Endothelial cell of umbilical vein (primary cell): Measurements from ENCODE around the gene MCF2L. TPM values are rescaled to one million over a fixed set of nuclear protein-coding genes. Genes with fewer than 3 reads are reported as not detected.

Experiments
- BruUV-seq: library from RNA; stranded (reverse); fragments of 400-500 nt; replicated peaks from 2 replicates; lab custom pipeline; 2021; lab: Mats Ljungman, UMichigan
- CTCF ChIA-PET: fragments of 300-600, 350-600 bp; sonication (Branson Sonifier 250); formaldehyde crosslinking; loops from one replicate; lab custom pipeline; 2021; ENCODE audit warnings: antibody characterized with exemption, inconsistent platforms; lab: Charles Lee
- POLR2A ChIA-PET: fragments of 300-600, 350-600 bp; sonication (Branson Sonifier 250); formaldehyde crosslinking; loops from one replicate; lab custom pipeline; 2021; ENCODE audit warnings: antibody characterized with exemption, inconsistent platforms; lab: Charles Lee
- DNase-seq: peaks from one replicate; pipeline ENCODE4 v3.0.0-alpha.2; 2011; ENCODE audit warnings: low read depth, low spot score
- FAIRE-seq: peaks from 2 replicates; lab custom pipeline; 2011; peaks lifted over from hg19 to GRCh38; lab: Jason Lieb, UNC
- H2AFZ ChIP-seq: 2 replicates; pipeline ENCODE4 v1.6.0; 2012; ENCODE audit warnings: low read depth, low read length, control low read depth, inconsistent platforms
- H3K27ac ChIP-seq: 2 replicates; pipeline ENCODE4 v1.5.1; 2011; ENCODE audit warnings: low read depth, mild to moderate bottlenecking, control low read depth, low read length, moderate library complexity; ENCODE audit not compliant: insufficient read depth
- H3K27me3 ChIP-seq, 2 experiments: 2 replicates each; pipeline versions ENCODE4 v1.6.0 to v1.6.1; 2011; ENCODE audit warnings: low read length in 2 of 2, mixed read lengths in 1 of 2; ENCODE audit not compliant: control insufficient read depth in 2 of 2, insufficient read depth in 2 of 2
- H3K36me3 ChIP-seq, 2 experiments: 2 replicates in 1 of 2; 3 replicates in 1 of 2; pipeline ENCODE4 v1.5.1; 2011; ENCODE audit warnings: low read length in 2 of 2, mild to moderate bottlenecking in 1 of 2, moderate library complexity in 1 of 2; ENCODE audit not compliant: control insufficient read depth in 2 of 2, insufficient read depth in 2 of 2; ENCODE audit errors: extremely low read depth in 1 of 2
- H3K4me1 ChIP-seq: 3 replicates; pipeline ENCODE4 v1.5.1; 2011; ENCODE audit warnings: mild to moderate bottlenecking, low read length; ENCODE audit not compliant: control insufficient read depth, insufficient read depth; ENCODE audit errors: extremely low read depth
- H3K4me2 ChIP-seq: 2 replicates; pipeline ENCODE4 v1.6.1; 2011; ENCODE audit warnings: low read length, control low read depth, mixed read lengths; ENCODE audit not compliant: insufficient read depth
- H3K4me3 ChIP-seq, 3 experiments: fragments of 200-600 bp in 1 of 3; sonication (generic), shearing (Covaris generic) in 1 of 3; replicated peaks in 1 of 3; 2 replicates each; pipeline ENCODE4 v1.5.1; 2011 to 2016; ENCODE audit warnings: control low read depth in 3 of 3, low read length in 3 of 3, mild to moderate bottlenecking in 2 of 3, inconsistent platforms in 1 of 3, low read depth in 1 of 3, moderate library complexity in 1 of 3; ENCODE audit not compliant: insufficient read depth in 1 of 3
- H3K79me2 ChIP-seq: 2 replicates; pipeline ENCODE4 v1.6.0; 2012; ENCODE audit warnings: low read length, inconsistent platforms; ENCODE audit not compliant: control insufficient read depth, insufficient read depth
- H3K9ac ChIP-seq: replicated peaks from 2 replicates; pipeline ENCODE3; 2011; ENCODE audit warnings: low read length, control low read depth; ENCODE audit not compliant: insufficient read depth; ENCODE audit errors: extremely low read depth
- H3K9me1 ChIP-seq: replicated peaks from 3 replicates; pipeline ENCODE4 v1.6.0; 2011; ENCODE audit warnings: mild to moderate bottlenecking, low read length; ENCODE audit not compliant: control insufficient read depth, insufficient read depth; ENCODE audit errors: extremely low read depth
- H3K9me3 ChIP-seq: replicated peaks from 2 replicates; pipeline ENCODE4 v1.5.1; 2012; ENCODE audit warnings: low read length, inconsistent platforms; ENCODE audit not compliant: control insufficient read depth, insufficient read depth
- H4K20me1 ChIP-seq: replicated peaks from 2 replicates; pipeline ENCODE3; 2011; ENCODE audit warnings: mild to moderate bottlenecking, low read length; ENCODE audit not compliant: control insufficient read depth, insufficient read depth; ENCODE audit errors: extremely low read depth
- EZH2 ChIP-seq: IDR thresholded peaks from 2 replicates; pipeline ENCODE4 v1.6.1; 2012; ENCODE audit warnings: borderline replicate concordance, low read depth, mild to moderate bottlenecking, moderate library complexity, low read length, inconsistent platforms; ENCODE audit not compliant: severe bottlenecking
- FOS ChIP-seq: IDR thresholded peaks from 2 replicates; pipeline ENCODE4 v1.6.1; 2011; ENCODE audit warnings: mild to moderate bottlenecking, low read length, moderate library complexity, borderline replicate concordance; ENCODE audit not compliant: insufficient read depth
- GATA2 ChIP-seq: IDR thresholded peaks from 2 replicates; pipeline ENCODE4 v1.7.0; 2011; ENCODE audit warnings: low read depth, mild to moderate bottlenecking, moderate library complexity, mixed read lengths, low read length; ENCODE audit not compliant: insufficient read length, insufficient read depth
- JUN ChIP-seq: IDR thresholded peaks from 2 replicates; pipeline ENCODE4 v1.6.1; 2011; ENCODE audit warnings: borderline replicate concordance, low read depth; ENCODE audit not compliant: insufficient read length, insufficient read depth
- MAX ChIP-seq: IDR thresholded peaks from 2 replicates; pipeline ENCODE4 v1.6.1; 2011; ENCODE audit not compliant: insufficient read depth, insufficient read length
- MYC ChIP-seq: IDR thresholded peaks from one replicate; pipeline ENCODE4 v1.6.1; 2011; ENCODE audit warnings: mild to moderate bottlenecking, low read depth, low read length
- POLR2A ChIP-seq: IDR thresholded peaks from 2 replicates; pipeline ENCODE4 v1.6.1; 2012; ENCODE audit warnings: low read depth, mild to moderate bottlenecking, control low read depth, low read length
- POLR2AphosphoS5 ChIP-seq: IDR thresholded peaks from 2 replicates; pipeline ENCODE4 v1.6.1; 2012; ENCODE audit warnings: low read depth, mild to moderate bottlenecking, control low read depth, low read length, moderate library complexity; ENCODE audit not compliant: insufficient read depth
- dilution Hi-C: fragments of 300-500 bp; cut with MboI; formaldehyde crosslinking; loops from one replicate; pipeline ENCODE4 v1.15.0; 2019; ENCODE audit warnings: low sequenced_read_pairs; ENCODE audit not compliant: extremely low pct_ligation_motif_present
- intact Hi-C: fragments of 100-400 bp; cut with micrococcal nuclease; formaldehyde crosslinking; loops from one replicate; pipeline ENCODE4 v1.10.0; 2022
- polyA plus RNA-seq, 4 experiments: library from polyadenylated mRNA; depleted of rRNA in 3 of 4; stranded (reverse) in 3 of 4; unstranded in 1 of 4; fragments of >200 nt; gene quantifications; 2 replicates each; pipeline versions ENCODE4 v1.2.1 to v1.2.3, GENCODE V29; 2011 to 2012; ENCODE audit warnings: missing spikeins in 1 of 4
- total RNA-seq: library from RNA; stranded (reverse); gene quantifications from 2 replicates; pipeline ENCODE4 v1.2.3, GENCODE V29; 2021

The MCF2L gene
- total and polyA plus RNA-seq, 2 donors (not counting 3 experiments of a cell fraction or from before 2014, with no cell fraction given), result 0.33 to 0.58 TPM

- POLR2A ChIA-PET, result no interaction called here
These were observed 74.1 kb downstream of the MCF2L start for GRCh38 chr13:113043001-113043630.

GRCh38 chr13:113043931-113044330 lies 74.9 kb downstream of the MCF2L start:
- Histone ChIP-seq H3K27me3 (no peaks in the 10 kb centered on the region), H3K9ac (no peak overlapping the region), H3K79me2 (no peaks in the 10 kb centered on the region), H3K9me1 (no peaks in the 10 kb centered on the region), H3K9me3 (no peaks in the 10 kb centered on the region), H3K36me3 (no peaks in the 10 kb centered on the region), H3K4me2 (no peak overlapping the region), H3K4me3 (no peak overlapping the region), H4K20me1 (no peaks in the 10 kb centered on the region), H3K4me1 (no peaks in the 10 kb centered on the region), H2AFZ (no peak overlapping the region), H3K27ac (no peak overlapping the region)
- dilution Hi-C loops, result no loop called here
- BruUV-seq, result no TSS peak
- ChIA-PET CTCF (interaction anchor here (1.7 kb wide), 1 partner anchor 14 kb away, joined by 6 read pairs; no protein-coding TSS in a partner anchor), POLR2A (no interaction called here)
- no peak for DNase-seq
- intact Hi-C loops, result no loop called here
- FAIRE-seq, result no peak
- TF ChIP-seq MYC, result no peak
- TF ChIP-seq JUN, result no peak

More at GRCh38 chr13:113043001-113043630, 74.1 kb downstream of the MCF2L start:
- Histone ChIP-seq H3K9ac (no peak overlapping the region), H3K9me1 (no peaks in the 10 kb centered on the region), H3K4me1 (no peaks in the 10 kb centered on the region), H3K36me3 (no peaks in the 10 kb centered on the region), H3K9me3 (no peaks in the 10 kb centered on the region), H3K79me2 (no peaks in the 10 kb centered on the region), H3K4me2 (no peak overlapping the region), H3K4me3 (no peak overlapping the region), H2AFZ (no peak overlapping the region), H3K27me3 (no peaks in the 10 kb centered on the region), H4K20me1 (no peaks in the 10 kb centered on the region), H3K27ac (no peak overlapping the region)
- CTCF ChIA-PET, result interaction anchor here (1.3 kb wide), 1 partner anchor 14 kb away, joined by 3 read pairs; no protein-coding TSS in a partner anchor
- dilution Hi-C loops (no loop called here), intact Hi-C loops (no loop called here)
- no peak for TF ChIP-seq JUN
- TF ChIP-seq GATA2, result no peak
- no peak for TF ChIP-seq MYC
- TF ChIP-seq POLR2A, result no peak
- no peak for TF ChIP-seq FOS
- TF ChIP-seq MAX, result no peak
- no peak for TF ChIP-seq EZH2
- TF ChIP-seq POLR2AphosphoS5, result no peak
- no peak for FAIRE-seq
- BruUV-seq, result no TSS peak
- no peak for DNase-seq
